Sigmoid colon (tissue), 4 donors: ENCODE measurements around the gene PPP2R2B.

Experiments used
- CTCF ChIP-seq, 4 experiments: fragments of 450-650 bp in 3 of 4; fragments of 200-600 bp in 1 of 4; IDR thresholded peaks; one replicate each; pipeline ENCODE4 v1.5.1; 2016 to 2019; ENCODE audit warnings: antibody characterized with exemption in 4 of 4, mild to moderate bottlenecking in 3 of 4, moderate library complexity in 2 of 4
- POLR2A ChIP-seq, 2 donors: fragments of 450-650 bp; IDR thresholded peaks; one replicate each; pipeline ENCODE4 v1.6.1; 2016; ENCODE audit warnings: antibody characterized with exemption in 2 of 2, mild to moderate bottlenecking in 2 of 2, moderate library complexity in 2 of 2
- POLR2AphosphoS5 ChIP-seq, 4 donors: sonication (generic); formaldehyde crosslinking; IDR thresholded peaks; one replicate each; pipeline ENCODE4 v1.6.1; 2017; ENCODE audit warnings: antibody characterized with exemption in 4 of 4

- TF ChIP-seq POLR2A (IDR thresholded peaks at IDR 0.05) (no peak), CTCF (IDR thresholded peaks at IDR 0.05) (no peak), POLR2AphosphoS5 (IDR thresholded peaks at IDR 0.05) (no peak)
These were observed 152.5 kb downstream of the PPP2R2B start for GRCh38 chr5:146726020-146726419.
